IPS-NIHi7 (cell line): ENCODE measurements around the gene MEIS3.

ENCODE experiments used
- DNase-seq: peaks from one replicate; pipeline ENCODE4 v3.0.0; 2012; ENCODE audit warnings: mixed read lengths; ENCODE audit errors: extremely low spot score

Gene MEIS3

DNA sequence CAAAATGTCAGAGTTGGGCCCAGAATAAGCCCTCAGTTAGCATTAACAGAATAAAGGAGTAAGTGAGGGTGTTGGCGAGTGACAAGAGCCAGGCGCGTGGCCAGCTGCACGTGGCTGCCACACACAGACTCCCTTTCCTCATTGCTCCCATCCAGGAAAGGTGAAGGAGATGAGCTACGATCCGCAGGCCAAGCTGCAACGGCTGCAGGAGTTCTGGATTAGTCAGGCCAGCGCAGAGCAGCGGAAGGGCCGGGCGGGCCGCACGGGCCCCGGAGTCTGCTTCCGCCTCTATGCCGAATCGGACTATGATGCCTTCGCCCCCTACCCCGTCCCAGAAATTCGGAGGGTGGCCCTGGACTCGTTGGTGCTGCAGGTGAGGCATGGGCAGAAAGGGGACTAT lies 57.0 kb downstream of the MEIS3 start:
- DNase-seq: no peak

- no peak for DNase-seq
Measured at GRCh38 chr19:47358936-47359335, 60.4 kb downstream of the MEIS3 start.

- no peak for DNase-seq
Measured at GRCh38 chr19:47357788-47358680, 61.3 kb downstream of the MEIS3 start.

DNA sequence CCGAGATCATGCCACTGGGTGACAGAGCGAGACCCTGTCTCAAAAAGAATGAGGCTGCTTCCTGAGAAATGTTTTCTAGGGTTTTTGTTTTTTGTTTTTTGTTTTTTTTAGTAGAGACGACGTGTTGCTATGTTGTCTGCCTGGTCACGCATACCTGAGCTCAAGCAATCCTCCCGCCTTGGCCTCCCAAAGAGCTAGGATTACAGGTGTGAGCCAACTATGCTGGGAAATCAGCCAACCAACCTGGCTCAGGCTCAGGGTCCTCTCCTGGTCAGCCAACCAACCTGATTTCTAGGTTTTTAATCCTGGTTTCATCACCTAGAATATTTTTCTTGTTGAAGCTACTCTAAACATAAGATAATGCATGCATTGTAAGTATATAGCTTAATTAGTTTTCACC lies 62.4 kb downstream of the MEIS3 start:
- no peak for DNase-seq

DNA sequence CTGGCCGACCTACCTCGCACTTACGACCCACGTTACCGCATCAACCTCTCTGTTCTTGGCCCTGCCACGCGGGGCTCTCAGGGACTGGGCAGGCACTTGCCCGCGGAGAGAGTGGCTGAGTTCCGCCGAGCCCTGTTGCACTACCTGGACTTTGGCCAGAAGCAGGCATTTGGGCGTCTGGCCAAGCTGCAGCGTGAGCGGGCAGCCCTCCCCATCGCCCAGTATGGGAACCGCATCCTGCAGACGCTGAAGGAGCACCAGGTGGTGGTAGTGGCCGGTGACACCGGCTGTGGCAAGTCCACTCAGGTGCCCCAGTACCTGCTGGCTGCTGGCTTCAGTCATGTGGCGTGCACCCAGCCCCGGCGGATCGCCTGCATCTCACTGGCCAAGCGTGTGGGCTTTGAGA lies 66.0 kb downstream of the MEIS3 start:
- no peak for DNase-seq
